ENCODE results near the gene C9orf78.

GRCh38 chr9:129849901-129850300 is 14.8 kb upstream of the C9orf78 start:
- TF ChIP-seq NANOG (IDR thresholded peaks at IDR 0.05; ENCODE audit: borderline replicate concordance) (no peak), EZH2 (IDR thresholded peaks at IDR 0.05; ENCODE audit: low read depth, unreplicated experiment) (no peak), POLR2AphosphoS5 (IDR thresholded peaks at IDR 0.05; ENCODE audit: low read depth) (no peak), ZNF331 (CRISPR knock-in tag; IDR thresholded peaks at IDR 0.05; ENCODE audit: low read depth) (no peak), CREB1 (CRISPR knock-in tag; IDR thresholded peaks at IDR 0.05; ENCODE audit: low read depth) (no peak), EZH2phosphoT487 (IDR thresholded peaks at IDR 0.05; ENCODE audit: unreplicated experiment) (no peak)
- TF ChIP-seq, protein P1, sequence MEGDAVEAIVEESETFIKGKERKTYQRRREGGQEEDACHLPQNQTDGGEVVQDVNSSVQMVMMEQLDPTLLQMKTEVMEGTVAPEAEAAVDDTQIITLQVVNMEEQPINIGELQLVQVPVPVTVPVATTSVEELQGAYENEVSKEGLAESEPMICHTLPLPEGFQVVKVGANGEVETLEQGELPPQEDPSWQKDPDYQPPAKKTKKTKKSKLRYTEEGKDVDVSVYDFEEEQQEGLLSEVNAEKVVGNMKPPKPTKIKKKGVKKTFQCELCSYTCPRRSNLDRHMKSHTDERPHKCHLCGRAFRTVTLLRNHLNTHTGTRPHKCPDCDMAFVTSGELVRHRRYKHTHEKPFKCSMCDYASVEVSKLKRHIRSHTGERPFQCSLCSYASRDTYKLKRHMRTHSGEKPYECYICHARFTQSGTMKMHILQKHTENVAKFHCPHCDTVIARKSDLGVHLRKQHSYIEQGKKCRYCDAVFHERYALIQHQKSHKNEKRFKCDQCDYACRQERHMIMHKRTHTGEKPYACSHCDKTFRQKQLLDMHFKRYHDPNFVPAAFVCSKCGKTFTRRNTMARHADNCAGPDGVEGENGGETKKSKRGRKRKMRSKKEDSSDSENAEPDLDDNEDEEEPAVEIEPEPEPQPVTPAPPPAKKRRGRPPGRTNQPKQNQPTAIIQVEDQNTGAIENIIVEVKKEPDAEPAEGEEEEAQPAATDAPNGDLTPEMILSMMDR (conservative IDR thresholded peaks at IDR 0.05; ENCODE audit: low read depth in 2 of 2): no peak
- TF ChIP-seq, protein P2, sequence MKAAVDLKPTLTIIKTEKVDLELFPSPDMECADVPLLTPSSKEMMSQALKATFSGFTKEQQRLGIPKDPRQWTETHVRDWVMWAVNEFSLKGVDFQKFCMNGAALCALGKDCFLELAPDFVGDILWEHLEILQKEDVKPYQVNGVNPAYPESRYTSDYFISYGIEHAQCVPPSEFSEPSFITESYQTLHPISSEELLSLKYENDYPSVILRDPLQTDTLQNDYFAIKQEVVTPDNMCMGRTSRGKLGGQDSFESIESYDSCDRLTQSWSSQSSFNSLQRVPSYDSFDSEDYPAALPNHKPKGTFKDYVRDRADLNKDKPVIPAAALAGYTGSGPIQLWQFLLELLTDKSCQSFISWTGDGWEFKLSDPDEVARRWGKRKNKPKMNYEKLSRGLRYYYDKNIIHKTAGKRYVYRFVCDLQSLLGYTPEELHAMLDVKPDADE (IDR thresholded peaks at IDR 0.05): no peak
